Left ventricle myocardium inferior (tissue), 1 donor: ENCODE data around the gene ASB11. TPM values are rescaled to one million over a fixed set of nuclear protein-coding genes. Genes with fewer than 3 reads are reported as not detected.
A peak's percentile ranks its signal among the peaks of the same experiment; 100 is the strongest.

Experiments used
- DNase-seq: peaks from one replicate; pipeline ENCODE4 v3.0.0-alpha.2; 2020
- H3K27ac ChIP-seq: fragments of 200-600 bp; replicated peaks from 2 replicates; pipeline ENCODE4 v1.8.0; 2021
- H3K27me3 ChIP-seq: fragments of 200-600 bp; 2 replicates; pipeline ENCODE4 v1.8.0; 2021; ENCODE audit warnings: low read depth
- H3K36me3 ChIP-seq: fragments of 200-600 bp; 2 replicates; pipeline ENCODE4 v1.8.0; 2021
- H3K4me1 ChIP-seq: fragments of 200-600 bp; 2 replicates; pipeline ENCODE4 v1.8.0; 2021
- H3K4me3 ChIP-seq: fragments of 200-600 bp; 2 replicates; pipeline ENCODE4 v1.8.0; 2021; ENCODE audit warnings: mild to moderate bottlenecking, moderate library complexity
- H3K9me3 ChIP-seq: fragments of 200-600 bp; replicated peaks from 2 replicates; pipeline ENCODE4 v1.8.0; 2021
- CTCF ChIP-seq: fragments of 200-600 bp; IDR thresholded peaks from 2 replicates; pipeline ENCODE4 v1.8.0; 2021; ENCODE audit warnings: antibody characterized with exemption, mild to moderate bottlenecking, borderline replicate concordance
- intact Hi-C: fragments of 100-400 bp; cut with micrococcal nuclease; formaldehyde crosslinking; loops from one replicate; pipeline ENCODE4 v1.11.0; 2022
- total RNA-seq: library from RNA; stranded (reverse); fragmentation: NEBNext Ultra II Directional; extraction: Animal tissue kit (Norgen Biotek cat#: 25700); gene quantifications from one replicate; pipeline ENCODE4 v1.2.1, GENCODE V29; 2021
- donor health status: DM: no; HTN: yes; CAD: no; lungs with severe emphysema.

The ASB11 gene
- total RNA-seq, 1 donor from 2014 or later = 116 TPM

- intact Hi-C loops = loop anchor here (5.0 kb wide), 1 partner anchor 1207 kb away; no protein-coding TSS in a partner anchor
- Histone ChIP-seq H3K36me3 (no peaks in the 10 kb centered on the region), H3K9me3 (no peaks in the 10 kb centered on the region), H3K27ac (no peak overlapping the region), H3K27me3 (no peaks in the 10 kb centered on the region), H3K4me1 (no peaks in the 10 kb centered on the region), H3K4me3 (no peak overlapping the region)
- TF ChIP-seq CTCF = no peak
- no peak for DNase-seq
Measured at GRCh38 chrX:15244421-15244820, 71.0 kb downstream of the ASB11 start.

- Histone ChIP-seq H3K27ac (no peak overlapping the region), H3K9me3 (no peaks in the 10 kb centered on the region), H3K4me3 (no peak overlapping the region), H3K27me3 (no peaks in the 10 kb centered on the region), H3K36me3 (no peaks in the 10 kb centered on the region), H3K4me1 (no peaks in the 10 kb centered on the region)
- intact Hi-C loops = loop anchor here (5.0 kb wide), 1 partner anchor 1206 kb away; no protein-coding TSS in a partner anchor
- peak; percentile 55 for TF ChIP-seq CTCF
- no peak for DNase-seq
Measured at GRCh38 chrX:15242899-15243555, 72.4 kb downstream of the ASB11 start.

GRCh38 chrX:15241301-15241700 lies 74.1 kb downstream of the ASB11 start:
- H3K4me1 ChIP-seq = no peaks in the 10 kb centered on the region
- no peaks in the 10 kb centered on the region for H3K27me3 ChIP-seq
- no peak for TF ChIP-seq CTCF
- intact Hi-C loops = loop anchor here (5.0 kb wide), 1 partner anchor 1204 kb away; no protein-coding TSS in a partner anchor
- no peak overlapping the region for H3K27ac ChIP-seq
- H3K9me3 ChIP-seq = no peaks in the 10 kb centered on the region
- no peak for DNase-seq
- H3K4me3 ChIP-seq = no peak overlapping the region
- no peaks in the 10 kb centered on the region for H3K36me3 ChIP-seq

GRCh38 chrX:15240414-15240813 lies 75.0 kb downstream of the ASB11 start:
- H3K36me3 ChIP-seq = no peaks in the 10 kb centered on the region
- no peaks in the 10 kb centered on the region for H3K27me3 ChIP-seq
- no peak for TF ChIP-seq CTCF
- no peak for DNase-seq
- H3K9me3 ChIP-seq = no peaks in the 10 kb centered on the region
- H3K27ac ChIP-seq = no peak overlapping the region
- no peaks in the 10 kb centered on the region for H3K4me1 ChIP-seq
- intact Hi-C loops = loop anchor here (5.0 kb wide), 1 partner anchor 1203 kb away; no protein-coding TSS in a partner anchor
- H3K4me3 ChIP-seq = no peak overlapping the region

- Histone ChIP-seq H3K9me3 (no peaks in the 10 kb centered on the region), H3K4me1 (no peaks in the 10 kb centered on the region), H3K36me3 (no peaks in the 10 kb centered on the region), H3K4me3 (no peak overlapping the region), H3K27ac (no peak overlapping the region), H3K27me3 (no peaks in the 10 kb centered on the region)
- DNase-seq = no peak
- intact Hi-C loops = no loop called here
- no peak for TF ChIP-seq CTCF
Measured at GRCh38 chrX:15236146-15236545, 79.3 kb downstream of the ASB11 start.
